Thyroid gland (tissue), 4 donors: ENCODE results near the gene LINGO4. TPM values are rescaled to one million over a fixed set of nuclear protein-coding genes. Genes with fewer than 3 reads are reported as not detected.
"Not testable (repeated sequence)": the region's sequence is repeated elsewhere in the genome, so short reads cannot be mapped to it uniquely, and the experiment has no call there.

ENCODE experiments used
- DNase-seq, 2 donors: peaks; one replicate each; pipeline ENCODE4 v3.0.0-alpha.2; 2019
- H3K27ac ChIP-seq, 3 donors: fragments of 200-600 bp; sonication (generic); 1 replicate in 2 of 3; 2 replicates in 1 of 3; pipeline ENCODE4 v1.5.1; 2016 to 2019; ENCODE audit warnings: mild to moderate bottlenecking in 1 of 3, moderate library complexity in 1 of 3
- H3K27me3 ChIP-seq: fragments of 200-600 bp; sonication (generic); one replicate; pipeline ENCODE4 v1.5.1; 2019
- H3K36me3 ChIP-seq, 2 donors: fragments of 200-600 bp; sonication (generic); one replicate each; pipeline ENCODE4 v1.5.1; 2016 to 2019
- H3K4me1 ChIP-seq, 2 donors: fragments of 200-600 bp; sonication (generic); one replicate each; pipeline ENCODE4 v1.5.1; 2017 to 2019
- H3K4me3 ChIP-seq, 3 donors: fragments of 200-600 bp; sonication (generic); replicated peaks in 1 of 3; 1 replicate in 2 of 3; 2 replicates in 1 of 3; pipeline ENCODE4 v1.5.1; 2016; ENCODE audit warnings: mild to moderate bottlenecking in 1 of 3
- H3K9me3 ChIP-seq: fragments of 200-600 bp; sonication (generic); one replicate; pipeline ENCODE4 v1.5.1; 2017
- POLR2A ChIP-seq, 2 donors: fragments of 450-650 bp; IDR thresholded peaks; one replicate each; pipeline ENCODE4 v1.6.1; 2017; ENCODE audit warnings: antibody characterized with exemption in 2 of 2, mild to moderate bottlenecking in 2 of 2, moderate library complexity in 1 of 2
- WGBS, 2 donors: methylation state at CpG; one replicate each; pipeline ENCODE4 v1.1.5; 2017; 5-methylcytosine and 5-hydroxymethylcytosine counted together
- intact Hi-C: fragments of 100-400 bp; cut with DNase I; formaldehyde crosslinking; loops from one replicate; pipeline ENCODE4 v1.15.1; 2023
- total RNA-seq, 4 donors: library from RNA; depleted of rRNA; stranded (reverse); fragments of >200 nt; gene quantifications; one replicate each; pipeline ENCODE4 v1.2.3, GENCODE V29; 2016
- TF ChIP-seq, protein P1 (sequence below), 6 experiments: fragments of 200-600 bp in 3 of 6; fragments of 450-650 bp in 3 of 6; sonication (generic) in 3 of 6; IDR thresholded peaks; one replicate each; pipeline ENCODE4 v1.5.1; 2016 to 2019; ENCODE audit warnings: antibody characterized with exemption in 6 of 6, mild to moderate bottlenecking in 2 of 6, inconsistent platforms in 1 of 6, moderate library complexity in 1 of 6

The LINGO4 gene
- total RNA-seq, 4 donors from 2014 or later, result 0.13 to 0.63 (median 0.24) TPM

DNA sequence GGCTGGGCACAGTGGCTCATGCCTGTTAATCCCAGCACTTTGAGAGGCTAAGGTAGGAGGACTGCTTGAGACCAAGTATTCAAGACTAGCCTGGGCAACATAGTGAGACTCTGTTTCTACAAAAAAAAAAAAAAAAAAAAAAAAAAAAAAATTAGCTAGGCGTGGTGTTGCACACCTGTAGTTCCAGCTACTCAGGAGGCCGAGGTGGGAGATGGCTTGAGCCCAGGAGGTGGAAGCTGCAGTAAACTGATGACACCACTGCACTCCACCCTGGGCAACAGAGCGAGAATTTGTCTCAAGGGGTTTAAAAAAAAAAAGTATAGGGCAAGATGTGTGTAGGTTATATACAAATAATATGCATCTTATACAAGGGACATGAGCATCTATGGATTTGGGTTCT lies 17.5 kb downstream of the LINGO4 start:
- Histone ChIP-seq H3K4me3 (no peak overlapping the region), H3K36me3 (no peaks in the 10 kb centered on the region), H3K27ac (no peak overlapping the region), H3K4me1 (peaks cover 0 to 7% of the 10 kb centered on the region in 2 donors), H3K27me3 (no peaks in the 10 kb centered on the region), H3K9me3 (no peaks in the 10 kb centered on the region)
- TF ChIP-seq POLR2A (IDR thresholded peaks at IDR 0.05), result no peak
- TF ChIP-seq, protein P1, sequence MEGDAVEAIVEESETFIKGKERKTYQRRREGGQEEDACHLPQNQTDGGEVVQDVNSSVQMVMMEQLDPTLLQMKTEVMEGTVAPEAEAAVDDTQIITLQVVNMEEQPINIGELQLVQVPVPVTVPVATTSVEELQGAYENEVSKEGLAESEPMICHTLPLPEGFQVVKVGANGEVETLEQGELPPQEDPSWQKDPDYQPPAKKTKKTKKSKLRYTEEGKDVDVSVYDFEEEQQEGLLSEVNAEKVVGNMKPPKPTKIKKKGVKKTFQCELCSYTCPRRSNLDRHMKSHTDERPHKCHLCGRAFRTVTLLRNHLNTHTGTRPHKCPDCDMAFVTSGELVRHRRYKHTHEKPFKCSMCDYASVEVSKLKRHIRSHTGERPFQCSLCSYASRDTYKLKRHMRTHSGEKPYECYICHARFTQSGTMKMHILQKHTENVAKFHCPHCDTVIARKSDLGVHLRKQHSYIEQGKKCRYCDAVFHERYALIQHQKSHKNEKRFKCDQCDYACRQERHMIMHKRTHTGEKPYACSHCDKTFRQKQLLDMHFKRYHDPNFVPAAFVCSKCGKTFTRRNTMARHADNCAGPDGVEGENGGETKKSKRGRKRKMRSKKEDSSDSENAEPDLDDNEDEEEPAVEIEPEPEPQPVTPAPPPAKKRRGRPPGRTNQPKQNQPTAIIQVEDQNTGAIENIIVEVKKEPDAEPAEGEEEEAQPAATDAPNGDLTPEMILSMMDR (IDR thresholded peaks at IDR 0.05), result no peak
- DNase-seq, result no peak
- intact Hi-C loops, result no loop called here
- WGBS, 2 donors, result 93 to 95% methylated on average over 3 of the region's 3 CpGs

DNA sequence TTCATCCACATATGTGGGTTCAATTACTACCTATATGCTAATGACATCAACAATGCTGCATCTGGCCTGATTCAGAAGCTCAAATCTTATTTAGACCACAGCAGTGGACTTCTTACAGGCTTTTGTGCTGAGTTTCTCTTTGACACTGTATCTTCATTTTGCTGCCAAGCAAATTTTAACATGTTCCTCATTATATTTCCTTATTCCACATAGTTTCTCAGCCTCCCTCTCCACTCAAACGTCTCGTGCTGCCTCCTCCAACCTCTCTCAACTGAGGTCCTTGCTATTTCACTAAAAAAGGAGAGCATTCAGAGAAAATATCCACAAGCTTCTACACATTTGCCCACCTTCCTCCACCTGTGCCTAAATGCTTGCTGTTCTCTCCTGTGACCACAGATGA lies 21.4 kb downstream of the LINGO4 start:
- H3K36me3 ChIP-seq, result peaks cover under 1 to 7% of the 10 kb centered on the region in 2 donors
- no peaks in the 10 kb centered on the region for H3K27me3 ChIP-seq
- intact Hi-C loops, result no loop called here
- DNase-seq, result no peak
- no peaks in the 10 kb centered on the region for H3K4me1 ChIP-seq
- WGBS, 2 donors, result 73 to 79% methylated on average over 2 of the region's 2 CpGs
- no peak for TF ChIP-seq POLR2A (IDR thresholded peaks at IDR 0.05)
- TF ChIP-seq, protein P1 (IDR thresholded peaks at IDR 0.05), result no peak
- H3K4me3 ChIP-seq, result no peak overlapping the region
- no peaks in the 10 kb centered on the region for H3K9me3 ChIP-seq
- no peak overlapping the region for H3K27ac ChIP-seq

DNA sequence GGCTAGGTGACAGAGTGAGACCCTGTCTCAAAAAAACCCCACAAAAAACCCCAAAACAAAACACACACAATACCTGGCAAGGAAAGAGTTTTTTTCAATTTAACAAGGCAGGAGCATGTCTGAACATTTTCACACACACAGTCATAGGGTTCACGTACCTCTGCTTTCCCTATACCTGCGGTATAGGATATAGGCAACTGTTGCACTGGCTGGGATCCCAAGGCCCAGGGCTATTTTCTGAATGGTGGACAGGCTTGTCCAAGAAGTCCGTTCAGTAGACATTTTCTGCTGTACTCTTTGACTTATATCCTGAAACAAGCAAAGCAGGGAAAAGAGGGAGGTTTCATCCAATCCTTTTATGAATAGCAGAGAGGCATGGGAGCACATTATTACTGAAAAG lies 22.5 kb downstream of the LINGO4 start:
- Histone ChIP-seq H3K36me3 (peaks cover 10 to 11% of the 10 kb centered on the region in 2 donors), H3K4me1 (no peaks in the 10 kb centered on the region), H3K27ac (no peak overlapping the region), H3K4me3 (no peak overlapping the region), H3K27me3 (no peaks in the 10 kb centered on the region), H3K9me3 (no peaks in the 10 kb centered on the region)
- 95 to 96% methylated on average over 3 of the region's 3 CpGs for WGBS, 2 donors
- no peak for TF ChIP-seq POLR2A (IDR thresholded peaks at IDR 0.05)
- TF ChIP-seq, protein P1 (IDR thresholded peaks at IDR 0.05), result no peak
- intact Hi-C loops, result no loop called here
- no peak for DNase-seq

DNA sequence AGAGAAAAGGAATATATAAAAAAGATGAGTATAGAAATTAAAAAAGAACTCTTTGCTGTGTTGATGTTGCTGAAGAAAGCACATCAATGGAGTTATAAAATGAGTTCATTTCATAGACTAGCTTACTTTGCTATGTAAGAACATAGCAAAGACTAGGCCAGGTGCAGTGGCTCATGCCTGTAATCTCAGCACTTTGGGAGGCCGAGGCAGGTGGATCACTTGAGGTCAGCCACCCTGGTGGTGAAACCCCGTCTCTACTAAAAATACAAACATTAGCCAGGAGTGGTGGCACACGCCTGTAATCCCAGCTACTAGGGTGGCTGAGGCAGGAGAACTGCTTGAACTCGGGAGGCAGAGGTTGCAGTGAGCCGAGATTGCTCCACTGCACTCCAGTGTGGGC lies 23.2 kb downstream of the LINGO4 start:
- H3K27ac ChIP-seq, H3K4me3 ChIP-seq, intact Hi-C loops, DNase-seq, H3K4me1 ChIP-seq, H3K27me3 ChIP-seq, H3K9me3 ChIP-seq: not testable (repeated sequence)
- 85 to 92% methylated on average over 5 of the region's 5 CpGs for WGBS, 2 donors
- H3K36me3 ChIP-seq, result peaks cover 10 to 11% of the 10 kb centered on the region in 2 donors

DNA sequence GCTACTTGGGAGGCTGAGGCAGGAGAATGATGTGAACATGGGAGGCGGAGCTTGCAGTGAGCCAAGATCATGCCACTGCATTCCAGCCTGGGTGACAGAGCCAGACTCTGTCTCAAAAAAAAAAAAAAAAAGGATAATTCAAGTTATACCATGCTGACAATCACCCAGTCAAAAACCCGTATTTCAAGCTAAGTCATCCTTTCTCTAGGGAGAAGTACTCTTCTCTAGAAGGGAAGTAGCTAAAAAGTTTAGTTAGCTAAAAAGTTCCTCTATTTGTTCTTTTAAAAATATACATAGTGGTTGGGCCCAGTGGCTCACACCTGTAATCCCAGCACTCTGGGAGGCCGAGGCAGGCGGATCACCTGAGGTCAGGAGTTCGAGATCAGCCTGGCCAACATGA lies 24.5 kb downstream of the LINGO4 start:
- H3K9me3 ChIP-seq, H3K4me3 ChIP-seq, H3K4me1 ChIP-seq, H3K27me3 ChIP-seq, DNase-seq, intact Hi-C loops, H3K27ac ChIP-seq: not testable (repeated sequence)
- 88 to 94% methylated on average over 5 of the region's 5 CpGs for WGBS, 2 donors
- peaks cover 10 to 11% of the 10 kb centered on the region in 2 donors for H3K36me3 ChIP-seq

DNA sequence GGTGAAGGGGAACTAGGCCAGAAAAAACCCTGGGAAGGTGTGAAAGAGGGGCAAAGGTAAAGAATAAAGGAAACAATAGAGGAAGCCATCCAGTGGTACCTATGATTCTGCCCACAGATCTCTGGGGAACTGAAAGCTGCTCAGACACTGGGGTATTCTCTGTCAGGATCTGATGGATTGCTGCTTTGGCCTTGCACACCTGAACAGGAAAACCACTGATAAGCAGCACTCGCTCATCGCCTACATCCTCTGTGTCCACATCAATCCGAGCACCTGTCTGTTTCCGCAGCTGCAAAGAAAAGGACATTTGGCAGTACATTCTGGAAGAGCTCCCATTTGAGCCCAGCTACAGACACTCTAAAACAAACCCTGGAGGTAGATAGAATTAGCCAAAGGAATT lies 25.4 kb downstream of the LINGO4 start:
- intact Hi-C loops, result no loop called here
- no peak overlapping the region for H3K27ac ChIP-seq
- no peaks in the 10 kb centered on the region for H3K27me3 ChIP-seq
- H3K36me3 ChIP-seq, result peaks cover 11 to 12% of the 10 kb centered on the region in 2 donors
- H3K9me3 ChIP-seq, result no peaks in the 10 kb centered on the region
- H3K4me1 ChIP-seq, result no peaks in the 10 kb centered on the region
- TF ChIP-seq, protein P1 (IDR thresholded peaks at IDR 0.05), result no peak
- no peak for TF ChIP-seq POLR2A (IDR thresholded peaks at IDR 0.05)
- no peak for DNase-seq
- H3K4me3 ChIP-seq, result no peak overlapping the region
- 84 to 87% methylated on average over 4 of the region's 4 CpGs for WGBS, 2 donors
